A549 (cell line): ENCODE results near the gene MED26. TPM values are rescaled to one million over a fixed set of nuclear protein-coding genes. Genes with fewer than 3 reads are reported as not detected.

Experiments used
- ATAC-seq, 2 experiments: fragments of 200-7000 bp in 1 of 2; fragments of >200 bp in 1 of 2; cut with Nextera tagmentation in 1 of 2; cut with Tn5 transposase in 1 of 2; 3 replicates each; pipeline versions ENCODE4 v1.8.0 to v1.9.1; 2018 to 2020; ENCODE audit warnings: mild to moderate bottlenecking in 1 of 2, moderate library complexity in 1 of 2
- CTCF ChIA-PET: fragments of 300-600 bp; sonication (Branson Sonifier 250); formaldehyde crosslinking; extraction: SDS; loops from one replicate; lab custom pipeline; 2021; ENCODE audit warnings: antibody characterized with exemption, inconsistent platforms; lab: Yijun Ruan, JAX
- POLR2A ChIA-PET: fragments of 350-600 bp; formaldehyde crosslinking; extraction: SDS; loops from one replicate; lab custom pipeline; 2021; ENCODE audit warnings: antibody characterized with exemption, inconsistent platforms; lab: Yijun Ruan, JAX
- DNase-seq, 2 experiments: peaks; one replicate each; pipeline versions ENCODE4 v3.0.0 to v3.0.0-alpha.2; 2011 to 2016; ENCODE audit warnings: low read depth in 1 of 2, low spot score in 1 of 2
- FAIRE-seq: peaks from 2 replicates; lab custom pipeline; 2011; peaks lifted over from hg19 to GRCh38; lab: Jason Lieb, UNC
- H3K27ac ChIP-seq, 2 experiments: fragments of >200 bp; sonication (Bioruptor Twin); formaldehyde crosslinking; 3 replicates each; pipeline ENCODE4 v1.5.1; 2016 to 2017
- H3K4me1 ChIP-seq: fragments of >200 bp; sonication (Bioruptor Twin); formaldehyde crosslinking; 3 replicates; pipeline ENCODE4 v1.6.1; 2016
- H3K4me2 ChIP-seq: fragments of >200 bp; sonication (Bioruptor Twin); formaldehyde crosslinking; 3 replicates; pipeline ENCODE4 v1.6.1; 2016
- H3K4me3 ChIP-seq: fragments of >200 bp; sonication (Bioruptor Twin); formaldehyde crosslinking; 3 replicates; pipeline ENCODE4 v1.5.1; 2016
- H3K9me3 ChIP-seq: fragments of >200 bp; sonication (Bioruptor Twin); formaldehyde crosslinking; 3 replicates; pipeline ENCODE4 v1.6.1; 2016
- CBX2 ChIP-seq: fragments of 200-600 bp; sonication (generic); IDR thresholded peaks from 2 replicates; pipeline ENCODE4 v1.6.1; 2016; ENCODE audit warnings: low read depth, mild to moderate bottlenecking, borderline replicate concordance
- CBX8 ChIP-seq: fragments of 200-600 bp; sonication (generic); IDR thresholded peaks from 2 replicates; pipeline ENCODE4 v1.6.1; 2016
- CHD4 ChIP-seq: fragments of 200-600 bp; sonication (generic); IDR thresholded peaks from 2 replicates; pipeline ENCODE4 v1.6.1; 2016; ENCODE audit warnings: antibody characterized with exemption, mild to moderate bottlenecking, borderline replicate concordance
- EHF ChIP-seq: fragments of 250-450 bp; sonication (Bioruptor Pico); IDR thresholded peaks from 2 replicates; pipeline ENCODE4 v1.5.0; 2020; ENCODE audit warnings: mild to moderate bottlenecking
- EHMT2 ChIP-seq: fragments of 200-600 bp; sonication (generic); IDR thresholded peaks from 2 replicates; pipeline ENCODE4 v1.6.1; 2016; ENCODE audit warnings: antibody characterized with exemption, low read depth, mild to moderate bottlenecking, moderate library complexity
- FOSB ChIP-seq: fragments of 250-450 bp; sonication (Bioruptor Pico); IDR thresholded peaks from 2 replicates; pipeline ENCODE4 v1.5.0; 2020; ENCODE audit warnings: mild to moderate bottlenecking, moderate library complexity
- FOSL2 ChIP-seq, 2 experiments: fragments of 450-650 bp in 1 of 2; fragments of >200 bp in 1 of 2; sonication (Bioruptor Twin) in 1 of 2; formaldehyde crosslinking; IDR thresholded peaks; 2 replicates each; pipeline versions ENCODE4 v1.5.0 to v1.6.1; 2016 to 2020; ENCODE audit warnings: mild to moderate bottlenecking in 1 of 2, moderate library complexity in 1 of 2
- GATA3 ChIP-seq: IDR thresholded peaks from 2 replicates; pipeline ENCODE4 v1.6.1; 2012; ENCODE audit warnings: borderline replicate concordance
- HDAC2 ChIP-seq: fragments of 200-600 bp; sonication (generic); IDR thresholded peaks from 2 replicates; pipeline ENCODE4 v1.6.1; 2016
- HOXA7 ChIP-seq: fragments of 250-450 bp; sonication (Bioruptor Pico); IDR thresholded peaks from 2 replicates; pipeline ENCODE4 v1.5.0; 2020; ENCODE audit warnings: mild to moderate bottlenecking, moderate library complexity
- JUN ChIP-seq, 2 experiments: fragments of >200 bp; sonication (Bioruptor Twin); formaldehyde crosslinking; IDR thresholded peaks; 2 replicates in 1 of 2; 3 replicates in 1 of 2; pipeline ENCODE4 v1.6.1; 2016 to 2017
- KDM1A ChIP-seq: fragments of 200-600 bp; sonication (generic); IDR thresholded peaks from 2 replicates; pipeline ENCODE4 v1.6.1; 2016; ENCODE audit warnings: low read depth, mild to moderate bottlenecking
- KDM5A ChIP-seq: fragments of 200-600 bp; sonication (generic); IDR thresholded peaks from 2 replicates; pipeline ENCODE4 v1.6.1; 2016; ENCODE audit warnings: antibody characterized with exemption, mild to moderate bottlenecking
- MAZ ChIP-seq: fragments of 150-350 bp; IDR thresholded peaks from 2 replicates; pipeline ENCODE4 v1.6.1; 2014; ENCODE audit warnings: antibody characterized with exemption, low read depth, low read length, borderline replicate concordance
- NFE2L2 ChIP-seq: fragments of 150-350 bp; conservative IDR thresholded peaks from 2 replicates; pipeline ENCODE4 v1.6.1; 2014; ENCODE audit warnings: low read length
- NPAS2 ChIP-seq: fragments of 250-450 bp; sonication (Bioruptor Pico); IDR thresholded peaks from 2 replicates; pipeline ENCODE4 v1.8.0; 2022; ENCODE audit warnings: mild to moderate bottlenecking, moderate library complexity, borderline replicate concordance
- NR3C1 ChIP-seq: fragments of >200 bp; sonication (Bioruptor Twin); formaldehyde crosslinking; IDR thresholded peaks from 3 replicates; pipeline ENCODE4 v1.6.1; 2017
- RAD21 ChIP-seq, 2 experiments: fragments of >200 bp in 1 of 2; sonication (Bioruptor Twin) in 1 of 2; formaldehyde crosslinking in 1 of 2; IDR thresholded peaks in 1 of 2; conservative IDR thresholded peaks in 1 of 2; 2 replicates in 1 of 2; 3 replicates in 1 of 2; pipeline ENCODE4 v1.6.1; 2012 to 2018; ENCODE audit warnings: inconsistent platforms in 1 of 2
- RCOR1 ChIP-seq: fragments of 150-350 bp; IDR thresholded peaks from 2 replicates; pipeline ENCODE4 v1.6.1; 2014; ENCODE audit warnings: antibody characterized with exemption, low read length, low read depth
- SMC3 ChIP-seq: fragments of >200 bp; sonication (Bioruptor Twin); formaldehyde crosslinking; IDR thresholded peaks from 3 replicates; pipeline ENCODE4 v1.6.1; 2018; ENCODE audit warnings: inconsistent platforms
- TP53 ChIP-seq: fragments of 250-450 bp; sonication (Bioruptor Pico); IDR thresholded peaks from 2 replicates; pipeline ENCODE4 v1.5.0; 2021; ENCODE audit warnings: mild to moderate bottlenecking, moderate library complexity
- ZC3H11A ChIP-seq: fragments of 450-650 bp; IDR thresholded peaks from 2 replicates; pipeline ENCODE4 v1.6.1; 2014; ENCODE audit warnings: antibody characterized with exemption, mild to moderate bottlenecking
- ZFP36 ChIP-seq: fragments of 450-650 bp; IDR thresholded peaks from 2 replicates; pipeline ENCODE4 v1.6.1; 2014; ENCODE audit warnings: borderline replicate concordance; ENCODE audit not compliant: partially characterized antibody
- WGBS: methylation state at CpG from one replicate; pipeline ENCODE4 v1.1.6; 2017; ENCODE audit errors: missing lambda C conversion rate; 5-methylcytosine and 5-hydroxymethylcytosine counted together
- polyA plus RNA-seq, 4 experiments: library from polyadenylated mRNA; depleted of rRNA in 3 of 4; stranded (reverse); fragments of >200 nt; fragmentation: RNase III in 1 of 4; extraction: RNeasy Plus Mini Kit Qiagen cat#74134 plus additional on column Dnase treatment in 1 of 4; gene quantifications; 2 replicates in 3 of 4; 3 replicates in 1 of 4; pipeline ENCODE4 v1.2.3, GENCODE V29; 2011 to 2017
- TF ChIP-seq, protein P1 (sequence below): fragments of 450-650 bp; IDR thresholded peaks from 2 replicates; pipeline ENCODE4 v1.6.1; 2014; ENCODE audit warnings: antibody characterized with exemption
- TF ChIP-seq, protein P2 (sequence below): fragments of 150-350 bp; IDR thresholded peaks from 2 replicates; pipeline ENCODE4 v1.6.1; 2014; ENCODE audit warnings: low read depth, mild to moderate bottlenecking, low read length
- TF ChIP-seq, protein P3 (sequence below): fragments of 250-450 bp; sonication (Bioruptor Pico); IDR thresholded peaks from 2 replicates; pipeline ENCODE4 v1.5.0; 2020; ENCODE audit warnings: low read depth, mild to moderate bottlenecking, moderate library complexity

MED26 gene
- polyA plus RNA-seq, 2 of the 4 experiments (the other 2 are of a cell fraction), result 2.4 to 3.6 TPM

DNA sequence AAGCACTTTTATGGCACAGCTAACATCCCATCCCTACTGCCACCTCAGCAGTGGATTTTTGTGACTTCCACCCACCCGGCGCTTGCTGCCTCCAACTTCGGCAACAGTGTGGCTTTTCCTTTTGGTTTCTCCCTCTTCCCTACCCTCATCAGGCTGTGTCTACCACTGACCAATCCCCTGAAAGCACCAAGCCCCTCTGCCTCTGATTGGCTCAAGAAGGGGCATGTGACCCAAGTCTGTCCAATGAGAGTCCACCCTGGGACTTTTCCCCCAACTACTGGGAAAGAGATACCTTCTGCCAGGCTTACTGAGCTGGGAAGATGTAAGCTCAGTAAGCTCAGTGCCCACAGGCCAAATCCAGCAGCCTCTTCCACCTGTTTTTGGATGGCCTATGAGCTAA is 26.1 kb upstream of the MED26 start:
- H3K9me3 ChIP-seq, result no peaks in the 10 kb centered on the region
- 97% methylated on average over 3 of the region's 3 CpGs for WGBS
- POLR2A ChIA-PET, result interaction anchor here (0.6 kb wide), 1 partner anchor 789 kb away, joined by 3 read pairs; no protein-coding TSS in a partner anchor
- TF ChIP-seq ZC3H11A (no peak), JUN (IDR thresholded peaks at IDR 0.05) (no peak), SMC3 (no peak), EHF (no peak), CBX8 (no peak), ZFP36 (no peak), NPAS2 (no peak)
- TF ChIP-seq, protein P1, sequence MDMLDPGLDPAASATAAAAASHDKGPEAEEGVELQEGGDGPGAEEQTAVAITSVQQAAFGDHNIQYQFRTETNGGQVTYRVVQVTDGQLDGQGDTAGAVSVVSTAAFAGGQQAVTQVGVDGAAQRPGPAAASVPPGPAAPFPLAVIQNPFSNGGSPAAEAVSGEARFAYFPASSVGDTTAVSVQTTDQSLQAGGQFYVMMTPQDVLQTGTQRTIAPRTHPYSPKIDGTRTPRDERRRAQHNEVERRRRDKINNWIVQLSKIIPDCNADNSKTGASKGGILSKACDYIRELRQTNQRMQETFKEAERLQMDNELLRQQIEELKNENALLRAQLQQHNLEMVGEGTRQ, result peak; percentile 70
- DNase-seq (peak; percentile 22 to 34), FAIRE-seq (no peak), ATAC-seq (peak in 1 of 2 experiments; percentile 67; a peak in 3 of 6 replicates)
- no peak overlapping the region for H3K27ac ChIP-seq
- CTCF ChIA-PET, result no interaction called here
- no peak overlapping the region for H3K4me2 ChIP-seq
- no peak overlapping the region for H3K4me3 ChIP-seq
- peaks cover 6% of the 10 kb centered on the region; the same call in 2 of the 3 replicates for H3K4me1 ChIP-seq

DNA sequence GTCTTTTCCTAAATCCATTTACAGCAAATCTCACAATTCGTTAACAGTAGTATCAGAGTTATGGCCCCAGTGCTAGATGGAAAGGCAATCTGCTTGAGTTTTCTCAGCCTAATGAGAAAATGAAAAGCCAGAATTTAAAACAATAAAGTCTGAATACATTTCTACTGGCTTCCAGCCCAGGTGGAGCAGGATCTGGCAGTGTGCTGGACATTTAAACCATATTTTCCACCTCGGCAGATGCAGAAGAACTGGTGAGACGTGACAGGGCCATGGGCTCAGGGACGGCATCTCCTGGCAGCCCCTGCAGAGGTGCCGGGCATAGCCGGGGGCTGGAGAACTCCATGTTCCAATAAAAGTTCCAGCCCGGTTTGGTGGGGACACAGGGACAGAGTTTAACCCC is 24.9 kb upstream of the MED26 start:
- no peak for ATAC-seq
- Histone ChIP-seq H3K4me3 (no peak overlapping the region), H3K27ac (no peak overlapping the region), H3K4me2 (no peak overlapping the region)
- POLR2A ChIA-PET, result no interaction called here
- no peak for DNase-seq
- TF ChIP-seq MAZ, result no peak
- no peak for TF ChIP-seq HOXA7 (CRISPR knock-in tag)
- TF ChIP-seq, protein P2, sequence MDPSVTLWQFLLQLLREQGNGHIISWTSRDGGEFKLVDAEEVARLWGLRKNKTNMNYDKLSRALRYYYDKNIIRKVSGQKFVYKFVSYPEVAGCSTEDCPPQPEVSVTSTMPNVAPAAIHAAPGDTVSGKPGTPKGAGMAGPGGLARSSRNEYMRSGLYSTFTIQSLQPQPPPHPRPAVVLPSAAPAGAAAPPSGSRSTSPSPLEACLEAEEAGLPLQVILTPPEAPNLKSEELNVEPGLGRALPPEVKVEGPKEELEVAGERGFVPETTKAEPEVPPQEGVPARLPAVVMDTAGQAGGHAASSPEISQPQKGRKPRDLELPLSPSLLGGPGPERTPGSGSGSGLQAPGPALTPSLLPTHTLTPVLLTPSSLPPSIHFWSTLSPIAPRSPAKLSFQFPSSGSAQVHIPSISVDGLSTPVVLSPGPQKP, result no peak
- no peak for TF ChIP-seq HDAC2
- no peak for TF ChIP-seq FOSB (CRISPR knock-in tag)
- no peak for TF ChIP-seq NR3C1
- no peak for TF ChIP-seq JUN (IDR thresholded peaks at IDR 0.05)
- TF ChIP-seq KDM5A, result no peak
- TF ChIP-seq CHD4, result no peak
- TF ChIP-seq GATA3, result no peak
- no peak for TF ChIP-seq NFE2L2
- no peak for TF ChIP-seq TP53 (CRISPR knock-in tag)
- no peak for TF ChIP-seq FOSL2 (IDR thresholded peaks at IDR 0.05)
- no peak for TF ChIP-seq FOSL2 (CRISPR knock-in tag; IDR thresholded peaks at IDR 0.05)
- TF ChIP-seq EHF, result no peak
- TF ChIP-seq KDM1A, result no peak
- no peak for TF ChIP-seq RCOR1
- no peak for TF ChIP-seq EHMT2
- TF ChIP-seq, protein P3, sequence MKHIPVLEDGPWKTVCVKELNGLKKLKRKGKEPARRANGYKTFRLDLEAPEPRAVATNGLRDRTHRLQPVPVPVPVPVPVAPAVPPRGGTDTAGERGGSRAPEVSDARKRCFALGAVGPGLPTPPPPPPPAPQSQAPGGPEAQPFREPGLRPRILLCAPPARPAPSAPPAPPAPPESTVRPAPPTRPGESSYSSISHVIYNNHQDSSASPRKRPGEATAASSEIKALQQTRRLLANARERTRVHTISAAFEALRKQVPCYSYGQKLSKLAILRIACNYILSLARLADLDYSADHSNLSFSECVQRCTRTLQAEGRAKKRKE (CRISPR knock-in tag), result no peak
- no peak for TF ChIP-seq CBX2
- no peak for TF ChIP-seq RAD21 (conservative IDR thresholded peaks at IDR 0.05 in 1 of 2, IDR thresholded peaks at IDR 0.05 in 1 of 2)
- TF ChIP-seq, all 56 proteins: peak for 0
- CTCF ChIA-PET, result no interaction called here
- H3K9me3 ChIP-seq, result no peaks in the 10 kb centered on the region
- no peaks in the 10 kb centered on the region for H3K4me1 ChIP-seq
- no peak for FAIRE-seq
- WGBS, result 95% methylated on average over 7 of the region's 7 CpGs
